Cardiac fibroblast (primary cell): ENCODE data around the gene RBX1.
A peak's percentile ranks its signal among the peaks of the same experiment; 100 is the strongest.
"Not testable (repeated sequence)": the region's sequence is repeated elsewhere in the genome, so short reads cannot be mapped to it uniquely, and the experiment has no call there.

Source experiments
- DNase-seq, 2 donors: peaks; one replicate each; pipeline versions ENCODE4 v3.0.0 to v3.0.0-alpha.2; 2010; ENCODE audit warnings: low read depth in 2 of 2
- H3K4me3 ChIP-seq, 2 donors: replicated peaks in 1 of 2; 1 replicate in 1 of 2; 2 replicates in 1 of 2; pipeline ENCODE4 v1.5.1; 2011; ENCODE audit warnings: low read depth in 2 of 2, low read length in 2 of 2, mild to moderate bottlenecking in 2 of 2, moderate library complexity in 1 of 2
- TF ChIP-seq, protein P1 (sequence below): IDR thresholded peaks from one replicate; pipeline ENCODE4 v1.5.1; 2011; ENCODE audit warnings: low read depth, mild to moderate bottlenecking, low read length, inconsistent platforms

The RBX1 gene

DNA sequence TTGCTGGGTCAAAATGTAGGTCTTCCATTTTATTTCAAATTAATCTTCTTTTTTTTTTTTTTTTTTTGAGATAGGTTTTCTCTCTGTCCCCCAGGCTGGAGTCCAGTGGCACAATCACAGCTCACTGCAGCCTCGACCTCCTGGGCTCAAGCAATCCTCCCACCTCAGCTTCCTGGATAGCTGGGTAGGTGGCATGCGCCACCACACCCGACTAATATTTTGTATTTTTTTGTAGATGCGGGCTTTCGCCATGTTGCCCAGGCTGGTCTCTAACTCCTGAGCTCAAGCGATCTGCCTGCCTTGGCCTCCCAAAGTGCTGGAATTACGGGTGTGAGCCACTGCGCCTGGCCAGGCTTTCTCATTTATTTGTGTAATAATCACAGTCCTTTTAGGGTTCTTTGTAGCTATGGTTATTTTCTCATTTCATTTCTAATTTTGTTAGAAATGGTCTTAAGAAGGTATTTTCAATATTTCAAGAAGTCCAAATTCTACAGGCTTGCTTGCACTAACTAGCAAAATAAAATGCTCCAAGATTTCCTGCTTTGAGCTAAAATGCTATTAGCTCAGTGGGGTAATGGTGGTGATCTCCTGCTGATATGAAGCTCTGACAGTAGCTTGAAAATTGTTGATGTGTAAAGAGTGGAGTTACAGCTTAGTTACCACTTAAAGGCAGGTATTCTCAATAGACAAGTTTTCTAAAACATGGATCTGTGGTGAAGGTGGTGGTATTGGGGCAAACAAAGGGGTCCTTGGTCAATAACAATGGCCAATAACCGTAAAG lies 50.0 kb downstream of the RBX1 start:
- TF ChIP-seq, protein P1, sequence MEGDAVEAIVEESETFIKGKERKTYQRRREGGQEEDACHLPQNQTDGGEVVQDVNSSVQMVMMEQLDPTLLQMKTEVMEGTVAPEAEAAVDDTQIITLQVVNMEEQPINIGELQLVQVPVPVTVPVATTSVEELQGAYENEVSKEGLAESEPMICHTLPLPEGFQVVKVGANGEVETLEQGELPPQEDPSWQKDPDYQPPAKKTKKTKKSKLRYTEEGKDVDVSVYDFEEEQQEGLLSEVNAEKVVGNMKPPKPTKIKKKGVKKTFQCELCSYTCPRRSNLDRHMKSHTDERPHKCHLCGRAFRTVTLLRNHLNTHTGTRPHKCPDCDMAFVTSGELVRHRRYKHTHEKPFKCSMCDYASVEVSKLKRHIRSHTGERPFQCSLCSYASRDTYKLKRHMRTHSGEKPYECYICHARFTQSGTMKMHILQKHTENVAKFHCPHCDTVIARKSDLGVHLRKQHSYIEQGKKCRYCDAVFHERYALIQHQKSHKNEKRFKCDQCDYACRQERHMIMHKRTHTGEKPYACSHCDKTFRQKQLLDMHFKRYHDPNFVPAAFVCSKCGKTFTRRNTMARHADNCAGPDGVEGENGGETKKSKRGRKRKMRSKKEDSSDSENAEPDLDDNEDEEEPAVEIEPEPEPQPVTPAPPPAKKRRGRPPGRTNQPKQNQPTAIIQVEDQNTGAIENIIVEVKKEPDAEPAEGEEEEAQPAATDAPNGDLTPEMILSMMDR: no peak
- no peak for DNase-seq
- no peak overlapping the region for H3K4me3 ChIP-seq

- TF ChIP-seq, protein P1: no peak
- peak; percentile 46 to 49 for DNase-seq
- no peak overlapping the region for H3K4me3 ChIP-seq
These were observed 50.5 kb downstream of the RBX1 start for GRCh38 chr22:41001722-41002122.

DNA sequence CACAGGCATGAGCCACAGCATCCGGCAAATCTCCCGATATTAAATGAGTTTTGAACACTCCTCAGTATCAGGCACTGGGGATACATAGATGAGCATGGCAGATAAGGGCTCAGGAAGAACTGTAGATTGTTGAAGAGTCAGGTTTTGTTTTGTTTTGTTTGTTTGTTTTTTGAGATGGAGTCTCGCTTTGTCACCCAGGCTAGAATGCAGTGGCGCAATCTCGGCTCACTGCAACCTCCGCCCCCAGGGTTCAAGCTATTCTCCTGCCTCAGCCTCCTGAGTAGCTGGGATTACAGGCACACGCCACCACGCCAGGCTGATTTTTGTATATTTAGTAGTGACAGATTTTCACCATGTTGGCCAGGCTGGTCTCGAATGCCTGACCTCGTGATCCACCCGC lies 51.2 kb downstream of the RBX1 start:
- DNase-seq, H3K4me3 ChIP-seq: not testable (repeated sequence)

GRCh38 chr22:41003066-41003465 lies 51.9 kb downstream of the RBX1 start:
- DNase-seq: no peak
- TF ChIP-seq, protein P1: no peak

GRCh38 chr22:41003976-41004375 lies 52.8 kb downstream of the RBX1 start:
- no peak overlapping the region for H3K4me3 ChIP-seq
- no peak for DNase-seq
- TF ChIP-seq, protein P1: no peak

More at GRCh38 chr22:41003066-41003465, 51.9 kb downstream of the RBX1 start:
- H3K4me3 ChIP-seq: no peak overlapping the region

- DNase-seq: peak; percentile 31 to 82
- no peak overlapping the region for H3K4me3 ChIP-seq
- TF ChIP-seq, protein P1: no peak
These were observed 58.2 kb downstream of the RBX1 start for GRCh38 chr22:41009222-41009948.

- no peak overlapping the region for H3K4me3 ChIP-seq
- no peak for DNase-seq
- TF ChIP-seq, protein P1: no peak
These were observed 63.8 kb downstream of the RBX1 start for GRCh38 chr22:41015003-41015402.
